ENCODE data around the gene FAM221B. TPM values are rescaled to one million over a fixed set of nuclear protein-coding genes. Genes with fewer than 3 reads are reported as not detected.

Gene FAM221B
- total RNA-seq, 4 donors from 2014 or later: not detected

GRCh38 chr9:35792024-35792813 is 36.3 kb downstream of the FAM221B start:
- Histone ChIP-seq H3K9me3 (no peaks in the 10 kb centered on the region), H3K4me1 (peaks cover 0 to 27% (median 0%) of the 10 kb centered on the region in 4 donors), H3K27ac (peak overlapping the region; percentile 7 to 76 (median 48)), H3K36me3 (no peaks in the 10 kb centered on the region), H3K27me3 (no peaks in the 10 kb centered on the region), H3K4me3 (peak overlapping the region; percentile 20 to 55 (median 38))
- TF ChIP-seq POLR2A (IDR thresholded peaks at IDR 0.05): no peak
- no peak for TF ChIP-seq CTCF (IDR thresholded peaks at IDR 0.05)
- no peak for DNase-seq

GRCh38 chr9:35791297-35791921 is 37.1 kb downstream of the FAM221B start, which contains the start of gene NPR2:
Gene NPR2, plus strand, starts transcription at chr9:35791591. Its CDS starts 818 bp downstream, at chr9:35792409.
- Histone ChIP-seq H3K9me3 (no peaks in the 10 kb centered on the region), H3K27me3 (no peaks in the 10 kb centered on the region), H3K4me3 (peak within 1 kb of the TSS; percentile 20 to 55 (median 38)), H3K4me1 (peaks cover 0 to 27% (median 0%) of the 10 kb centered on the region in 4 donors), H3K27ac (peak within 1 kb of the TSS; percentile 7 to 76 (median 48)), H3K36me3 (no peaks in the 10 kb centered on the region)
- DNase-seq: no peak
- TF ChIP-seq CTCF (IDR thresholded peaks at IDR 0.05) (no peak), POLR2A (IDR thresholded peaks at IDR 0.05) (no peak)

DNA sequence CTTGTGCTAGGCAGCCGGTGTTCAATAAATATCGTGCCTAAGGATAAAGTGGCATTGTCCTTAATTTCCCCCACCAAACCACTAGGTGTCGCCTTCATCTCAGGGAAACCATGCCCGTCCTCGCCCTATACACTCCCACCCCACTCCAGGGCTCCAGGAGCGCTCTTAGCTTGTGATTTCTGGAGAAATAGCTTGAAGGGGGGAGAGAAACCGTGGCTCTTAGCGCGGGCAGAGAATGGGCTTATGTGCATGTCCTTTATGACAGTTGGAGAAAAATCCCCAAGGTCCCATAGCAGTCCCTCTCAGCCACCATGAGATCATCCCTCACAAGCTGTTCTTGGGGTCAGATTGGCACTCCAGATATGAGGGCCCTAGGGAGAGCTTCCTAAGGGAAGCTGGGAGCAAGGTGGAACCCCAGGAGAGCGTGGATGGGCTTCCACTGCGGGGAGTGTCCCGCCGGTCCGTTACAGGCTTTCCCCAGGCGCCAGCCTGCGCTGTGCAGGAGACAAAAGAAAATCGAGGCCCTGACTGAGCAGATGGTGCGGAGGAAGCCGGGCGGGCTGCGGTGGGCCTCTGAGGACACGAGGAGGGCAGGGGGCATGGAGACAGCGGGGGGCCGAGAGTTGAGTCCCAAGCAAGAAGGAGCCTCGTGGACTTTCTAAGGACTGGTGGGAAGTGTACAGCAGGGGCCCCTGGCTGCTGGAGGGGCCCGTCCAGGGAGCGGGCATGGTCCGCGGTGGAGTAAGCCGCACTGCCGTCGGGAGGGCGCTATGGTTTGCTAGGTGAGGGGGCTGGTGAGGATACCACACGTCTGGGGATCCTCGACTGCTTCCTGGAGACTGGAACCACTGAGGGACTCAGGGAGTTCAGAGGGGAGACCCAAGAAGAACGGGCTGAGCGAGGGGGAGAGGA is 37.9 kb downstream of the FAM221B start:
- peak; percentile 54 to 83 (median 60) for DNase-seq
- Histone ChIP-seq H3K36me3 (no peaks in the 10 kb centered on the region), H3K27me3 (no peaks in the 10 kb centered on the region), H3K4me1 (peaks cover 0 to 27% (median 0%) of the 10 kb centered on the region in 4 donors), H3K9me3 (no peaks in the 10 kb centered on the region), H3K4me3 (peak overlapping the region; percentile 20 to 55 (median 38)), H3K27ac (peak overlapping the region in 2 of 4 donors; percentile 70 to 76)
- TF ChIP-seq POLR2A (IDR thresholded peaks at IDR 0.05) (no peak), CTCF (IDR thresholded peaks at IDR 0.05) (peak; percentile 78 to 94 (median 87))

DNA sequence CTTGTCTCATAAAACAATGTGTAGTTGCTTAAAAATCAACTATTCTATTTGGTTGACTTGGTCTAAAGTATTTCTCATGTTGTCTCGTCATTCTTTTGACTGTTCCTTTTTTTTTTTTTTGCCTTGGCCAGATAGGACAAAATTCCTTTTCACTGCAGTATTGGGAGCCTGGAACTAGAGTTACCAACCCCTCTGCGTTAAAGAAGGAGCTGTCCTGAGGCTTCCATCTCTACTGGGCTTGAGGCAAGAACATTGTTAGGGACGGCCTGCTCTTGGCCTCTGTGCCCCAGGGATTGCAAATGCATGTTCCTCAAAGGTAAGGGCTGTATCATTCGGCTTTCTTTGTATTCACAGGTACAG is 38.5 kb downstream of the FAM221B start:
- no peak for TF ChIP-seq POLR2A (IDR thresholded peaks at IDR 0.05)
- TF ChIP-seq CTCF (IDR thresholded peaks at IDR 0.05): no peak
- Histone ChIP-seq H3K9me3 (no peaks in the 10 kb centered on the region), H3K4me1 (peaks cover 0 to 22% (median 0%) of the 10 kb centered on the region in 4 donors)

DNA sequence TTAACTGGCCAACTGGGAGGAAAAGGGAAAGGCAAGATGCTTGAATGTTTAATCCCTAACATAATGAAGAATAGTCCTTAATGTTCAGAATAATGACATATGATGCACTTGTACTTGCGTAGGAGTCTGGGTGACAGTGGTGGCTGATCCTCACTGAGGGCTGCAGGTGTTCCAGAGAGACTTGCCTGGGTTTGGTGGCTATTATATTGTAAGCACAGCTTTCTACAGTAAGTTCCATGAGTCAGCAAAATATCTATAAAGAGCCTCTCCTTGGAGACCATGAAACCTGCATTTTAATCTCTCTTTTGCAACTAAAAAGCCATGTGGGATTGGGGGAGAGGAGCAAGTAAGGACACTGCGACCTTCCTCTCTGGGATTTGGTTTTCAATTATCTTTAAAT is 39.0 kb downstream of the FAM221B start:
- TF ChIP-seq CTCF (IDR thresholded peaks at IDR 0.05): no peak
- no peak for TF ChIP-seq POLR2A (IDR thresholded peaks at IDR 0.05)
- no peak overlapping the region for H3K4me3 ChIP-seq
- no peaks in the 10 kb centered on the region for H3K36me3 ChIP-seq
- no peaks in the 10 kb centered on the region for H3K9me3 ChIP-seq
- H3K27me3 ChIP-seq: no peaks in the 10 kb centered on the region
- peaks cover 0 to 20% (median 0%) of the 10 kb centered on the region in 4 donors for H3K4me1 ChIP-seq
- DNase-seq: no peak
- no peak overlapping the region for H3K27ac ChIP-seq

More for the DNA sequence above, 38.5 kb downstream of the FAM221B start:
- no peaks in the 10 kb centered on the region for H3K36me3 ChIP-seq
- no peak overlapping the region for H3K4me3 ChIP-seq
- no peak overlapping the region for H3K27ac ChIP-seq
- H3K27me3 ChIP-seq: no peaks in the 10 kb centered on the region
- DNase-seq: no peak

All from Peyer's patch (tissue), 4 donors.